Measurements from ENCODE around the gene SLC6A6. TPM values are rescaled to one million over a fixed set of nuclear protein-coding genes. Genes with fewer than 3 reads are reported as not detected.
A peak's percentile ranks its signal among the peaks of the same experiment; 100 is the strongest.

The SLC6A6 gene
- polyA plus RNA-seq, 1 of the 3 experiments (the other 2 are of a cell fraction), result 19.1 TPM

DNA sequence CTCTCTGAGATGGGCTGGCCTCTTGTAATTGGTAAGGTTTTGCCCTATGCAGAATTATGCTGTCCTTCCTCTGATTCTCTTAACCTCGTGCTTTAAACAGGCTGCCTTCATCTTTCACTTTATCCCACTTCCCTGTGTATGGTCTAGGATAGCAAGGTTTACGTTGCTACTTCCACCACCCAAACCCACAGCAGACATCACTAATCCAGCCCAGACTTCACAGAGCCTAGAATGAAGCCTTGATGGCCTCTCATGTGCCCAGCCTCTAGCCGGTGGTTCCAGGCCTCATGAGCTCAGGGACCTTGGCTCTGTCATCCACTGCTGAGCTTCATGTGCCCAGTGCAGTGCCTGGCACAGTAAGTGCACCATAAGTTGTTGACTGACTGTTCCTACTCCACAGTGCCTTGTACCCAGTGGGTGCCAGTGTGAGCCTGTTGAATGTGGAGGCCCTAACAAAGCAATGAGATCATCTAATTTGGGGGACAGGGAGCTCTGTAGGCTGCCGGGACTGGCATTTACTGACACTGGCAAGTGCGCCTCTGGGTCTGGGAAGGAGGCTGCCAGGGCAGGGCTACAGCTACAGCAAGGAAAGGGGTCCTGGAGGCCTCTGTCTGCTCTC lies 12.5 kb downstream of the SLC6A6 start (continued):
- TF ChIP-seq POLR2AphosphoS5 (IDR thresholded peaks at IDR 0.05; ENCODE audit: low read depth, low read length) (no peak), EP300 (IDR thresholded peaks at IDR 0.05; ENCODE audit: borderline replicate concordance in 1 of 2, low read depth in 1 of 2, low read length in 1 of 2) (no peak), FOSL2 (IDR thresholded peaks at IDR 0.05; ENCODE audit: borderline replicate concordance, low read depth) (no peak), FOXJ3 (CRISPR knock-in tag; IDR thresholded peaks at IDR 0.05) (no peak), EZH2phosphoT487 (IDR thresholded peaks at IDR 0.05; ENCODE audit: borderline replicate concordance, low read depth) (no peak)
- TF ChIP-seq, protein P1, sequence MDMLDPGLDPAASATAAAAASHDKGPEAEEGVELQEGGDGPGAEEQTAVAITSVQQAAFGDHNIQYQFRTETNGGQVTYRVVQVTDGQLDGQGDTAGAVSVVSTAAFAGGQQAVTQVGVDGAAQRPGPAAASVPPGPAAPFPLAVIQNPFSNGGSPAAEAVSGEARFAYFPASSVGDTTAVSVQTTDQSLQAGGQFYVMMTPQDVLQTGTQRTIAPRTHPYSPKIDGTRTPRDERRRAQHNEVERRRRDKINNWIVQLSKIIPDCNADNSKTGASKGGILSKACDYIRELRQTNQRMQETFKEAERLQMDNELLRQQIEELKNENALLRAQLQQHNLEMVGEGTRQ (IDR thresholded peaks at IDR 0.05; ENCODE audit: borderline replicate concordance, low read depth, low read length), result no peak

DNA sequence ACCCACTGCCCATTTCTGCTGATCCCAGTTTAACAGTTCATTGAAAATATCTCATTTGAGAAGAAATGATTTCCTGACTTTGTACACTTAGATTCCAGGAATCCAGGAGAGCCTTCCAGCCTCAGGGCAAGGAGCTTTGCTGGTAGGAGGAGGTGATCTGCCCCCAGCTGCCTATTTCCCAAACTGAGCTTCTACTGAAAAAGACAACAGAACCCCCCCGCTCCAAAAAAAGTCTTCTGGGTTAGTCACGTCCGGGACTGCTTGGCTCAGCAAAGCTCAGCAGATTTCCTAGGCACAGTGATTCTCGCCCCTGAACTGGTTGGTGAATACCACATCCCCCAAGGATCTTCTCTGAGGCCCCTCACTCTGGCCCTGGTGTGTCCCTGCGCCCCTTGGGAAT lies 13.1 kb downstream of the SLC6A6 start:
- Histone ChIP-seq H3K9me2 (no peaks in the 10 kb centered on the region), H3K9me3 (no peaks in the 10 kb centered on the region), H3K36me3 (replicated peaks in 1 of 2; ENCODE audit: control insufficient read depth in 1 of 2, insufficient read depth in 2 of 2, low read length in 1 of 2) (peaks cover 12 to 15% of the 10 kb centered on the region in 2 experiments), H2AFZ (ENCODE audit: low read depth) (no peak overlapping the region), H3K9ac (no peak overlapping the region), H3K4me3 (ENCODE audit: low read depth in 2 of 2, low read length in 1 of 2) (no peak overlapping the region), H3K27ac (ENCODE audit: low read depth in 2 of 2, low read length in 1 of 2) (peak overlapping the region in 1 of 2 experiments; percentile 46; a peak in 1 of 4 replicates), H3F3A (replicated peaks; ENCODE audit: insufficient read depth) (no peaks in the 10 kb centered on the region), H4K20me1 (ENCODE audit: insufficient read depth) (no peaks in the 10 kb centered on the region; the same call in 1 of the 2 replicates), H3K27me3 (ENCODE audit: insufficient read depth) (no peaks in the 10 kb centered on the region), H3K4me2 (peak overlapping the region; percentile 56), H3K79me2 (ENCODE audit: insufficient read depth) (peaks cover 73% of the 10 kb centered on the region), H3K4me1 (ENCODE audit: control insufficient read depth in 1 of 2, insufficient read depth in 2 of 2, low read depth in 1 of 2, low read length in 1 of 2) (peaks cover 17 to 25% of the 10 kb centered on the region in 2 experiments; a peak in 2 of 4 replicates)
- 91% methylated on average over 5 of the region's 5 CpGs for WGBS (ENCODE audit: low lambda C conversion rate)
- ChIA-PET CTCF (interaction anchor here (1.1 to 2.4 kb wide), 6 partner anchors 8 to 212 kb away, joined by 3 to 9 read pairs (median 4); no protein-coding TSS in a partner anchor), POLR2A (no interaction called here)
- DNase-seq, result no peak
- TF ChIP-seq NFIC (IDR thresholded peaks at IDR 0.05; ENCODE audit: borderline replicate concordance) (no peak), EP300 (IDR thresholded peaks at IDR 0.05; ENCODE audit: borderline replicate concordance in 1 of 2, low read depth in 1 of 2, low read length in 1 of 2) (no peak), MXI1 (IDR thresholded peaks at IDR 0.05; ENCODE audit: low read depth, low read length) (no peak), FOXJ3 (CRISPR knock-in tag; IDR thresholded peaks at IDR 0.05) (no peak), RXRA (IDR thresholded peaks at IDR 0.05; ENCODE audit: borderline replicate concordance, low read depth) (no peak), GATA2 (CRISPR knock-in tag; IDR thresholded peaks at IDR 0.05) (no peak), GABPA (IDR thresholded peaks at IDR 0.05; ENCODE audit: low read depth) (no peak), TCF12 (IDR thresholded peaks at IDR 0.05) (no peak), YY1 (IDR thresholded peaks at IDR 0.05; ENCODE audit: low read depth) (no peak), RFX5 (IDR thresholded peaks at IDR 0.05; ENCODE audit: low read length) (no peak), CHD2 (IDR thresholded peaks at IDR 0.05; ENCODE audit: low read length, partially characterized antibody) (no peak), RAD21 (IDR thresholded peaks at IDR 0.05; ENCODE audit: low read length) (no peak), FOSL2 (IDR thresholded peaks at IDR 0.05; ENCODE audit: borderline replicate concordance, low read depth) (no peak)
- TF ChIP-seq, protein P2, sequence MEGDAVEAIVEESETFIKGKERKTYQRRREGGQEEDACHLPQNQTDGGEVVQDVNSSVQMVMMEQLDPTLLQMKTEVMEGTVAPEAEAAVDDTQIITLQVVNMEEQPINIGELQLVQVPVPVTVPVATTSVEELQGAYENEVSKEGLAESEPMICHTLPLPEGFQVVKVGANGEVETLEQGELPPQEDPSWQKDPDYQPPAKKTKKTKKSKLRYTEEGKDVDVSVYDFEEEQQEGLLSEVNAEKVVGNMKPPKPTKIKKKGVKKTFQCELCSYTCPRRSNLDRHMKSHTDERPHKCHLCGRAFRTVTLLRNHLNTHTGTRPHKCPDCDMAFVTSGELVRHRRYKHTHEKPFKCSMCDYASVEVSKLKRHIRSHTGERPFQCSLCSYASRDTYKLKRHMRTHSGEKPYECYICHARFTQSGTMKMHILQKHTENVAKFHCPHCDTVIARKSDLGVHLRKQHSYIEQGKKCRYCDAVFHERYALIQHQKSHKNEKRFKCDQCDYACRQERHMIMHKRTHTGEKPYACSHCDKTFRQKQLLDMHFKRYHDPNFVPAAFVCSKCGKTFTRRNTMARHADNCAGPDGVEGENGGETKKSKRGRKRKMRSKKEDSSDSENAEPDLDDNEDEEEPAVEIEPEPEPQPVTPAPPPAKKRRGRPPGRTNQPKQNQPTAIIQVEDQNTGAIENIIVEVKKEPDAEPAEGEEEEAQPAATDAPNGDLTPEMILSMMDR (IDR thresholded peaks at IDR 0.05), result no peak
- TF ChIP-seq, protein P3, sequence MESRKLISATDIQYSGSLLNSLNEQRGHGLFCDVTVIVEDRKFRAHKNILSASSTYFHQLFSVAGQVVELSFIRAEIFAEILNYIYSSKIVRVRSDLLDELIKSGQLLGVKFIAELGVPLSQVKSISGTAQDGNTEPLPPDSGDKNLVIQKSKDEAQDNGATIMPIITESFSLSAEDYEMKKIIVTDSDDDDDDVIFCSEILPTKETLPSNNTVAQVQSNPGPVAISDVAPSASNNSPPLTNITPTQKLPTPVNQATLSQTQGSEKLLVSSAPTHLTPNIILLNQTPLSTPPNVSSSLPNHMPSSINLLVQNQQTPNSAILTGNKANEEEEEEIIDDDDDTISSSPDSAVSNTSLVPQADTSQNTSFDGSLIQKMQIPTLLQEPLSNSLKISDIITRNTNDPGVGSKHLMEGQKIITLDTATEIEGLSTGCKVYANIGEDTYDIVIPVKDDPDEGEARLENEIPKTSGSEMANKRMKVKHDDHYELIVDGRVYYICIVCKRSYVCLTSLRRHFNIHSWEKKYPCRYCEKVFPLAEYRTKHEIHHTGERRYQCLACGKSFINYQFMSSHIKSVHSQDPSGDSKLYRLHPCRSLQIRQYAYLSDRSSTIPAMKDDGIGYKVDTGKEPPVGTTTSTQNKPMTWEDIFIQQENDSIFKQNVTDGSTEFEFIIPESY (IDR thresholded peaks at IDR 0.05; ENCODE audit: borderline replicate concordance, low read depth), result no peak
- TF ChIP-seq, protein P1 (IDR thresholded peaks at IDR 0.05; ENCODE audit: borderline replicate concordance, low read depth, low read length), result no peak

All from SK-N-SH (cell line).